ENCODE measurements around the gene ZHX3.

Gene ZHX3

GRCh38 chr20:41226426-41226825 is 91.1 kb downstream of the ZHX3 start:
- no peak for DNase-seq (ENCODE audit: extremely low read depth, low read depth)

DNA sequence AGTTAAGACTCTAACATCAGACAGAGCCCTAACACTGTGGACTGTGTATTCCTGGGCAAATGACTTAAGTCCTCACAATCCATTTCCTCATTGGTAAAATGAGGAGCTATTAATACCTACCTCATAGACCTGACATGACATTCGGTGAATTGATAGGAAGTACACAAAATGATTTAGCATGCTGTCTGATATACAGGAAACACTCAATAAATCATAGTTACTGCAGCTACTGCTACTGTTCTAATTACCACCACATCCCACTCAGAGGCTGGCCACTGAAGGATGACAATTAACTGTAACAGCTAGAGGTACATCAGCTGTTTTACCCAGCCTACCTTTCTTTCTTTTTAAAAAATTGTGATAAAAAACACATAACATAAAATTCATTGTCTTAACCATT is 92.4 kb downstream of the ZHX3 start:
- DNase-seq (ENCODE audit: extremely low read depth, low read depth): no peak
- TF ChIP-seq CTCF (IDR thresholded peaks at IDR 0.05; ENCODE audit: low read depth, low read length): no peak

More at GRCh38 chr20:41226426-41226825, 91.1 kb downstream of the ZHX3 start:
- TF ChIP-seq CTCF (IDR thresholded peaks at IDR 0.05; ENCODE audit: low read depth, low read length): no peak

DNA sequence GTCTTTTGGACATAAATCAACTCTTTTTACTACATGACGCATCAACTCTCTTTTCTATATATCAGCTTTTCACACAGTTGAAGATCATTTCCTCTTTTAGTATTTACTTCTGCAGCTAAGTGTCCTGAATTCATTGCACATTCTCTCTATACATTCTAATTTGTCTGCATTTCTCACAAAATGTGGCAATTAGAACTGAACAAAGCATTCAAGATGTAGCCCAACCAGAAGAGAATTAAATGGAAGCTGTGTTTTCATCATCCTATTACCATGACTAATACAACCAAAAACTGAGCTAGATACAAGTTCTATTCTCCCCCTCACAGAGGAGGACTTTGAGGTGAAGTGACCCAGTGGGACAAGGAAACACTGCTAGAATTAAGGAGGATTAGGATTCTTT is 93.2 kb downstream of the ZHX3 start:
- no peak for DNase-seq (ENCODE audit: extremely low read depth, low read depth)

DNA sequence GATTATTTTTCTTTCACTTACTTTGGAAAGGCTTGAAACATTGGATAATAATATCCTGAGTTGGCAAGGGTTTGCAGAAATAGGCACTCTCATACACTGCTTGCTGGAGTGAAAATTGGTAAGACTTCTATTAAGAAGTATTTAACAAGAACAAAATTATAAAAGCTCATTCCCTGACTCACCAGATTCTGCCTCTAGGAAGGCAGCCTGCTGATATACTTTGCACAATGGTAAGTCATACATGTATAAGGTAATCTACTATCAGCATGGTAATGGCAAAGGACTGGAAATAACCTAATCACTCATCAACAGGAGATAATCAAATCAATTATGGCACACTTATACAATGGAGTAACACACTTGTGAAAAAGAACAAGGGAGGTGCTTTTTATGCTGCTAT is 94.4 kb downstream of the ZHX3 start:
- TF ChIP-seq CTCF (IDR thresholded peaks at IDR 0.05; ENCODE audit: low read depth, low read length): no peak

More for the DNA sequence above, 93.2 kb downstream of the ZHX3 start:
- no peak for TF ChIP-seq CTCF (IDR thresholded peaks at IDR 0.05; ENCODE audit: low read depth, low read length)

DNA sequence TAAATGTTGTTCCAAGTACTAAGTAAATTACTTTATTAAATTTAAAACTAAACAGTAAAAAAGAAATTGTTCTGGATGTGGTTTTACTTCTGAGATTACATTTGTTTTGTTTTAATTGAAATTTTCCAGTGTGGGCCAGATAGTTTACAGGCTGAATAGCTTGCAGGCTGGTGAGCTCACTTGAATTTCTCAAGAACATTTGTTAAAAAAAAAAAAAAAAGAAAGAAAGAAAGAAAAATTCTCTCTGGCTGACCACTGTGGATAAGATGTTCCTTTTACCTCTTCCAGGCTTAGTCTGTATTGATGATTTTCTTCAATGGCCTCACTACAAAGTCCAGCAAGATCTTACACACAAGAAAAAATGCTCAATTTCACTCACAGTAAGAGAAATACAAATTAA is 94.8 kb downstream of the ZHX3 start:
- TF ChIP-seq CTCF (IDR thresholded peaks at IDR 0.05; ENCODE audit: low read depth, low read length): no peak
- no peak for DNase-seq (ENCODE audit: extremely low read depth, low read depth)

More for the DNA sequence above, 94.4 kb downstream of the ZHX3 start:
- DNase-seq (ENCODE audit: extremely low read depth, low read depth): no peak

- TF ChIP-seq CTCF (IDR thresholded peaks at IDR 0.05; ENCODE audit: low read depth, low read length): no peak
- DNase-seq (ENCODE audit: extremely low read depth, low read depth): no peak
These were observed 95.2 kb downstream of the ZHX3 start for GRCh38 chr20:41222296-41222695.

DNA sequence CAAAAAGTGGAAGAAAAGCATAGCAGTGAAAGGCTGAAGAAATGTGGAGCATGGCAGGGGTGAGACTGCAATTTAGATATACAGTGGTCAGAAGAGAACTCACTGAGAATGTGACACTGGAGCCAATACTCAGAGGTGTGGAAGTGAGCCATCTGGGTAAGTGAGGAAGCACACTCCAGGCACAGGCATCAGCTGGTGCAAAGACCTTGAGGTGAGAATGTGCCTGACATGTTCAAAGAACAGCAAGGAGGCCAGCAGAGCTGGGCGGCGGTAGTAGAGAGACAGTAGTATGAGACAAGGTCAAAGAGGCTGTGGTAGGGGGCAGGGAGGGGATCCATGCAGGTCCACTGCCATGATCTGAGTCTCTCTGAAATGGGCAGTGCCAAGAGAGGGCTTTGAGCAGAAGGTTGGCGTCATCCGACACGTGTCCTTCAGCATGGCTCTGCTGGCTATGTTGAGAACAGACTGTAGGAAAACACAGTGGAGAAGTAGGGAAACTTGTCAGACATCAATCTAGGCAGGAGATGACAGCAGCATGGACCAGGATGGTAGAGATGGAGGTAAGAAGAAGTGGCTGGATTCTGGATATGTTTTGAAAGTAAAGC is 95.8 kb downstream of the ZHX3 start:
- TF ChIP-seq CTCF (IDR thresholded peaks at IDR 0.05; ENCODE audit: low read depth, low read length): no peak
- DNase-seq (ENCODE audit: extremely low read depth, low read depth): no peak

Data from AG09319 (cell line).